ENCODE measurements around the gene CTNNA2. TPM values are rescaled to one million over a fixed set of nuclear protein-coding genes. Genes with fewer than 3 reads are reported as not detected.

CTNNA2 gene
- total RNA-seq, 1 experiment from 2014 or later = 0.54 TPM

- DNase-seq (ENCODE audit: low read depth, low spot score) (no peak), ATAC-seq (no peak)
These were observed 495.1 kb downstream of the CTNNA2 start for GRCh38 chr2:80007777-80008503.

GRCh38 chr2:80008596-80008995 lies 495.7 kb downstream of the CTNNA2 start:
- Histone ChIP-seq H3K27me3 (ENCODE audit: control insufficient read depth, insufficient read depth, low read length) (no peaks in the 10 kb centered on the region), H3K4me1 (ENCODE audit: control insufficient read depth, insufficient read depth, low read length) (no peaks in the 10 kb centered on the region), H3K27ac (ENCODE audit: low read length) (no peak overlapping the region), H3K9me3 (ENCODE audit: control insufficient read depth, insufficient read depth, low read depth, low read length) (no peaks in the 10 kb centered on the region), H3K4me3 (ENCODE audit: low read depth in 2 of 2, low read length in 2 of 2) (no peak overlapping the region), H3K36me3 (ENCODE audit: control insufficient read depth, insufficient read depth, low read length) (no peaks in the 10 kb centered on the region)
- POLR2A ChIA-PET = no interaction called here
- no TSS peak for BruUV-seq (replicated peaks)
- intact Hi-C loops (cut with micrococcal nuclease; ENCODE audit: unreplicated experiment) (no loop called here), in situ Hi-C loops (cut with HindIII; ENCODE audit: low pct_unique_long_range_greater_than_20kb, low sequenced_read_pairs) (no loop called here)
- ATAC-seq = no peak
- no peak for DNase-seq (ENCODE audit: low read depth, low spot score)
- CTCF ChIA-PET = no interaction called here
- no peak for TF ChIP-seq TCF7L2 (IDR thresholded peaks at IDR 0.05; ENCODE audit: low read depth, low read length)
- TF ChIP-seq, protein P1, sequence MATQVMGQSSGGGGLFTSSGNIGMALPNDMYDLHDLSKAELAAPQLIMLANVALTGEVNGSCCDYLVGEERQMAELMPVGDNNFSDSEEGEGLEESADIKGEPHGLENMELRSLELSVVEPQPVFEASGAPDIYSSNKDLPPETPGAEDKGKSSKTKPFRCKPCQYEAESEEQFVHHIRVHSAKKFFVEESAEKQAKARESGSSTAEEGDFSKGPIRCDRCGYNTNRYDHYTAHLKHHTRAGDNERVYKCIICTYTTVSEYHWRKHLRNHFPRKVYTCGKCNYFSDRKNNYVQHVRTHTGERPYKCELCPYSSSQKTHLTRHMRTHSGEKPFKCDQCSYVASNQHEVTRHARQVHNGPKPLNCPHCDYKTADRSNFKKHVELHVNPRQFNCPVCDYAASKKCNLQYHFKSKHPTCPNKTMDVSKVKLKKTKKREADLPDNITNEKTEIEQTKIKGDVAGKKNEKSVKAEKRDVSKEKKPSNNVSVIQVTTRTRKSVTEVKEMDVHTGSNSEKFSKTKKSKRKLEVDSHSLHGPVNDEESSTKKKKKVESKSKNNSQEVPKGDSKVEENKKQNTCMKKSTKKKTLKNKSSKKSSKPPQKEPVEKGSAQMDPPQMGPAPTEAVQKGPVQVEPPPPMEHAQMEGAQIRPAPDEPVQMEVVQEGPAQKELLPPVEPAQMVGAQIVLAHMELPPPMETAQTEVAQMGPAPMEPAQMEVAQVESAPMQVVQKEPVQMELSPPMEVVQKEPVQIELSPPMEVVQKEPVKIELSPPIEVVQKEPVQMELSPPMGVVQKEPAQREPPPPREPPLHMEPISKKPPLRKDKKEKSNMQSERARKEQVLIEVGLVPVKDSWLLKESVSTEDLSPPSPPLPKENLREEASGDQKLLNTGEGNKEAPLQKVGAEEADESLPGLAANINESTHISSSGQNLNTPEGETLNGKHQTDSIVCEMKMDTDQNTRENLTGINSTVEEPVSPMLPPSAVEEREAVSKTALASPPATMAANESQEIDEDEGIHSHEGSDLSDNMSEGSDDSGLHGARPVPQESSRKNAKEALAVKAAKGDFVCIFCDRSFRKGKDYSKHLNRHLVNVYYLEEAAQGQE (IDR thresholded peaks at IDR 0.05; ENCODE audit: insufficient read depth in 1 of 2, low read depth in 2 of 2, low read length in 1 of 2) = no peak
- TF ChIP-seq SIN3A (IDR thresholded peaks at IDR 0.05; ENCODE audit: borderline replicate concordance, insufficient read depth, low read depth, low read length) = no peak
- TF ChIP-seq, protein P2, sequence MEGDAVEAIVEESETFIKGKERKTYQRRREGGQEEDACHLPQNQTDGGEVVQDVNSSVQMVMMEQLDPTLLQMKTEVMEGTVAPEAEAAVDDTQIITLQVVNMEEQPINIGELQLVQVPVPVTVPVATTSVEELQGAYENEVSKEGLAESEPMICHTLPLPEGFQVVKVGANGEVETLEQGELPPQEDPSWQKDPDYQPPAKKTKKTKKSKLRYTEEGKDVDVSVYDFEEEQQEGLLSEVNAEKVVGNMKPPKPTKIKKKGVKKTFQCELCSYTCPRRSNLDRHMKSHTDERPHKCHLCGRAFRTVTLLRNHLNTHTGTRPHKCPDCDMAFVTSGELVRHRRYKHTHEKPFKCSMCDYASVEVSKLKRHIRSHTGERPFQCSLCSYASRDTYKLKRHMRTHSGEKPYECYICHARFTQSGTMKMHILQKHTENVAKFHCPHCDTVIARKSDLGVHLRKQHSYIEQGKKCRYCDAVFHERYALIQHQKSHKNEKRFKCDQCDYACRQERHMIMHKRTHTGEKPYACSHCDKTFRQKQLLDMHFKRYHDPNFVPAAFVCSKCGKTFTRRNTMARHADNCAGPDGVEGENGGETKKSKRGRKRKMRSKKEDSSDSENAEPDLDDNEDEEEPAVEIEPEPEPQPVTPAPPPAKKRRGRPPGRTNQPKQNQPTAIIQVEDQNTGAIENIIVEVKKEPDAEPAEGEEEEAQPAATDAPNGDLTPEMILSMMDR (IDR thresholded peaks at IDR 0.05) = no peak
- TF ChIP-seq POLR2AphosphoS5 (IDR thresholded peaks at IDR 0.05; ENCODE audit: low read depth, low read length) = no peak

More at GRCh38 chr2:80007777-80008503, 495.1 kb downstream of the CTNNA2 start:
- intact Hi-C loops (cut with micrococcal nuclease; ENCODE audit: unreplicated experiment) = no loop called here
- no peak overlapping the region for H3K27ac ChIP-seq (ENCODE audit: low read length)
- no peaks in the 10 kb centered on the region for H3K9me3 ChIP-seq (ENCODE audit: control insufficient read depth, insufficient read depth, low read depth, low read length)
- no TSS peak for BruUV-seq (replicated peaks)
- no peaks in the 10 kb centered on the region for H3K4me1 ChIP-seq (ENCODE audit: control insufficient read depth, insufficient read depth, low read length)
- in situ Hi-C loops (cut with HindIII; ENCODE audit: low pct_unique_long_range_greater_than_20kb, low sequenced_read_pairs) = no loop called here
- TF ChIP-seq, protein P2 (IDR thresholded peaks at IDR 0.05) = no peak
- no peak for TF ChIP-seq TCF7L2 (IDR thresholded peaks at IDR 0.05; ENCODE audit: low read depth, low read length)
- TF ChIP-seq, protein P1 (IDR thresholded peaks at IDR 0.05; ENCODE audit: insufficient read depth in 1 of 2, low read depth in 2 of 2, low read length in 1 of 2) = no peak
- ChIA-PET CTCF (no interaction called here), POLR2A (no interaction called here)
- H3K36me3 ChIP-seq (ENCODE audit: control insufficient read depth, insufficient read depth, low read length) = no peaks in the 10 kb centered on the region
- no peak overlapping the region for H3K4me3 ChIP-seq (ENCODE audit: low read depth in 2 of 2, low read length in 2 of 2)
- H3K27me3 ChIP-seq (ENCODE audit: control insufficient read depth, insufficient read depth, low read length) = no peaks in the 10 kb centered on the region

Measured in Panc1 (cell line).